Measurements from ENCODE around the gene MAP3K19.

GRCh38 chr2:134944975-134945374 lies 102.3 kb downstream of the MAP3K19 start:
- TF ChIP-seq CTCF (IDR thresholded peaks at IDR 0.05) (no peak), POLR2A (IDR thresholded peaks at IDR 0.05) (no peak), POLR2AphosphoS5 (IDR thresholded peaks at IDR 0.05; ENCODE audit: insufficient read depth in 1 of 2, low read depth in 1 of 2) (no peak)
